Stimulated activated memory B cell treated with anti-CD40 and anti-IgM and Interleukin-4, amounts not matched to agents 10 μg/mL and 1 μg/mL and 100 μg/mL, for 72 hours (primary cell): ENCODE results near the gene FAH.

ENCODE experiments used
- ATAC-seq: fragments of 150-1000 bp; cut with Tn5 transposase; 2 replicates; pipeline ENCODE4 v1.10.0; 2021
- H3K27ac Mint-ChIP-seq: one replicate; pipeline ENCODE4 v1.8.0; 2022; ENCODE audit warnings: mild to moderate bottlenecking, mixed read lengths
- H3K27me3 Mint-ChIP-seq: one replicate; pipeline ENCODE4 v1.8.0; 2022; ENCODE audit warnings: mixed read lengths
- H3K36me3 Mint-ChIP-seq: one replicate; pipeline ENCODE4 v1.8.0; 2022; ENCODE audit warnings: mixed read lengths
- H3K4me1 Mint-ChIP-seq: one replicate; pipeline ENCODE4 v1.8.0; 2022; ENCODE audit warnings: mixed read lengths
- H3K4me3 Mint-ChIP-seq: one replicate; pipeline ENCODE4 v1.8.0; 2022; ENCODE audit warnings: mild to moderate bottlenecking, moderate library complexity, mixed read lengths
- H3K9me3 Mint-ChIP-seq: one replicate; pipeline ENCODE4 v1.8.0; 2022; ENCODE audit warnings: mixed read lengths

Gene FAH

DNA sequence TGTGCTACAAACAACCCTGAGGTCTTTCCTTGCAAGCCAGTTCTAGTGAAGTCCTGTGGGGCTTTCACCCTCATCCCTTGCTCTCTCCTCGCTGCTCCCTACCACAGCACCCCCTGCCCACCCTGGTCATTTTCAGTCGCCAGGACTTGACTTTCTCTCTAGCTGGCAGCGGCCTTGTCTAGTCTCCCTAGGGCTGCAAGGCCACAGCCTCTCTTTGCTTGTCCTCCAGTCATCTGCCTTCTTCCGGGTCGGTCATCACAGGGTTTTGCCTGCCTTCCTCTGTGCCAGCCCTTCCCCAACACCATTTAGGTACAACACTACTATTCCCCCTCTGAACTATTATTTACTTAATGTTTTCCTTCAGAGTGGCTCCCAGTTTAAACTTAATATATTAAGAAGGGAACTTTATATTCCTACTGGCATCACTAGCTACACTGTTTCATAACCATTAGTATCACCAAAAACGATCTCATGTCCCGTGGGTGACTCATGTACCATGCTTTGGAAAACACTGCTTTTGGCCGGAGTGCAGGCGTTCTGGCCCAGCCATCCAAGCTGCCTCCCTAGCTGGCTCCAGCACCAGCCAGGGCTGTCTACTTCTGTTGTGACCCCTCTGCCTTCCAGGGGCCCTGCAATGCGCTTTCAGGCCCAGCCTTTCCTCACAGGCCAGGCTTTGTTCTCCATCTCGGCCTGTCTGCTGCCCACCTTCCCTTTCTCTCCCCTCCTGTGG is 21.4 kb downstream of the FAH start:
- H3K4me3 Mint-ChIP-seq = no peak overlapping the region
- no peak overlapping the region for H3K27ac Mint-ChIP-seq
- no peaks in the 10 kb centered on the region for H3K4me1 Mint-ChIP-seq
- no peaks in the 10 kb centered on the region for H3K27me3 Mint-ChIP-seq
- ATAC-seq = no peak
- no peaks in the 10 kb centered on the region for H3K9me3 Mint-ChIP-seq
- H3K36me3 Mint-ChIP-seq = peaks cover 41% of the 10 kb centered on the region

DNA sequence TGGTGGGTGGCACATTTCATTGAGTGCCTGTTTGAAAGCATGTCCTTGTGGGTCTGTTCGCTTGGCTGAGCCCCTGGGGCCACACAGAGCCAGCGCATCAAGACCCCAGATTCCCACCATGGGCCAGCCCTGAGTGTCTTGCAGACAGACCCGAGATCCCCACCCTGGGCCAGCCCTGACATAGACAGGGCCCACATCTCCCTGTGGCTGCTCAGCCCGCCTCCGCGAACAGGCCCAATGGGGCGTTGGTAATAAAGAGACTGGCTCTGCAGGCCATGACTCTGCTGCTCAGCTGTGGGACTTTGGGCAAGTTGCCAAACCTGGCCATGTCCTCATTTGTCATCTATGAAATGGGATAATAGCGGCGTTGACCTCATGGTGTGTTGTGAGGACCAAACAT is 22.6 kb downstream of the FAH start:
- peaks cover 45% of the 10 kb centered on the region for H3K36me3 Mint-ChIP-seq
- H3K9me3 Mint-ChIP-seq = no peaks in the 10 kb centered on the region
- no peak for ATAC-seq
- H3K27me3 Mint-ChIP-seq = no peaks in the 10 kb centered on the region
- no peaks in the 10 kb centered on the region for H3K4me1 Mint-ChIP-seq
- H3K4me3 Mint-ChIP-seq = no peak overlapping the region
- H3K27ac Mint-ChIP-seq = no peak overlapping the region

DNA sequence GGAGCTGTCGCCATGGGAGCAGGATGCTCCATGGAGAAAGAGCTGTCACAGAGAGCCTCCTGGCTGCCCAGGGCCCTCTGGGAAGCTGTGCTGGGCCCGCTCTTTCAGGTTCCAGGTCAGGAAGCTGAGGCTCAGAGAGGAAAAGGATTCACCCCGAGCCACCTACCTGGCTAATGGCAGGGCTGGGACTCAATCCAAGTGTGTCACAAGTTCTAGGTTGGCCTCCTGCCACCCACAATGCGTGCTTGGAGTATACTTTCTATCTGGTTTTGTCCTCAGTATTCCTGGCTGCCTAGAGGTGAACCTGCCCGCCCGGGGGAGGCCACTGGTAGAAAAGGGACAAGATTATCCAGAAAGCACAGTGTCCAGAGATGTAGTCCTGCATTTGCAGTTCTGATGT is 23.6 kb downstream of the FAH start:
- no peaks in the 10 kb centered on the region for H3K27me3 Mint-ChIP-seq
- H3K4me3 Mint-ChIP-seq = no peak overlapping the region
- no peak overlapping the region for H3K27ac Mint-ChIP-seq
- no peaks in the 10 kb centered on the region for H3K4me1 Mint-ChIP-seq
- no peaks in the 10 kb centered on the region for H3K9me3 Mint-ChIP-seq
- ATAC-seq = no peak
- H3K36me3 Mint-ChIP-seq = peaks cover 47% of the 10 kb centered on the region

DNA sequence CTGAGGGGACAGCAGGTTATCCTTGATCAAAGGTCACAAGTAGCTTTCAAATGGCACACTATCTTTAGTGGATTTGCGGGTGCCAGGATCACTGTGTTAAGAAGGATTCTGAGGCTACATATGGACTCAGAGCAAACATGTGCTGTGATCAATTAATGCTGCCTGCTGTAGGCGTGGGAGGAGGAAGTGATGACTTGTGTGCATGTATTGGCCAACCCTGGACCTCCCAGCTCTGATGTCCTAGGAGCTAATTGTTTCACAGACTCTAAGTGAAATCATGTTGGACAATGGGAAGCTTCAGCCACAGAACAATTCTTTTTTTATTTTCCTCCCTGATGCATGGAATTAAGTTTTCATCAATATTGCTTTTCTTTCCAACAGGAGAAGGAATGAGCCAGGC is 24.4 kb downstream of the FAH start:
- peaks cover 52% of the 10 kb centered on the region for H3K36me3 Mint-ChIP-seq
- H3K9me3 Mint-ChIP-seq = no peaks in the 10 kb centered on the region

DNA sequence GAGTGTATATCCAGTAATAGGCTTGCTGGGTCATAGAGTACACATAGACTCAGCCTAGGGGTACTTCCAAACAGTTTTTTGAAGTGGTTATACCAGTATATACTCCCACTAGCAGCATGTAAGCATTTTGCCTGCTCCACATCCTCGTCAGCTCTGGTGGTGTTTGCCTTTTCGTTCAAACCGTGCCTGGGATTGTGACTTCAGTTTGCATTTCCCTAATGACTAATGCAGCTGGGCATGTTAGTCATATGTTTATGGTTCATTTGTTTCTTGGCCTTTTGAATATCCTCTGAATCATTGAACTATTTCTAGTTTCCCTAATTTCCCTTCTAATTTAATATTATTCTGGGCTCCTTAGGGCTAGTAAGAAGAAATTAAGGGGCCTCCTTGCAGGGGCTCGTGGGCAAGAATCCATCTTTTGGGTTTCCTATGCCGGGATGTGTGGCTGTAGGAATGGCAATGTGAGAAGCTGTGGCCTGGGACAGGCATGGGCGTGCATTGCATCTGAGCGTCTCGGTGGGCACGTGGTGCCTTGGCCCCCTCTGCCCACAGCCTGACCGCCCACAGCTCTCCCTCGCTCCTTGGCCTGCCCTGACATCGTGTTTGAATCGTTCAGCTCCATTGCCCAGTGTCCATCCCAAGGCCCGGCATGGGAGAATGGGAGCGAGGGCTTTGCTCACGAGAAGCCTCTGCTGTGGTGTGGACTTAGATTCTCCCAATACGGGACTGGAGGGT is 26.4 kb downstream of the FAH start:
- Mint-ChIP-seq H3K27ac (no peak overlapping the region), H3K36me3 (peaks cover 60% of the 10 kb centered on the region)
- ATAC-seq = no peak

More for the DNA sequence above, 24.4 kb downstream of the FAH start:
- H3K27me3 Mint-ChIP-seq = no peaks in the 10 kb centered on the region
- H3K27ac Mint-ChIP-seq = no peak overlapping the region
- no peak overlapping the region for H3K4me3 Mint-ChIP-seq
- no peaks in the 10 kb centered on the region for H3K4me1 Mint-ChIP-seq
- ATAC-seq = no peak

DNA sequence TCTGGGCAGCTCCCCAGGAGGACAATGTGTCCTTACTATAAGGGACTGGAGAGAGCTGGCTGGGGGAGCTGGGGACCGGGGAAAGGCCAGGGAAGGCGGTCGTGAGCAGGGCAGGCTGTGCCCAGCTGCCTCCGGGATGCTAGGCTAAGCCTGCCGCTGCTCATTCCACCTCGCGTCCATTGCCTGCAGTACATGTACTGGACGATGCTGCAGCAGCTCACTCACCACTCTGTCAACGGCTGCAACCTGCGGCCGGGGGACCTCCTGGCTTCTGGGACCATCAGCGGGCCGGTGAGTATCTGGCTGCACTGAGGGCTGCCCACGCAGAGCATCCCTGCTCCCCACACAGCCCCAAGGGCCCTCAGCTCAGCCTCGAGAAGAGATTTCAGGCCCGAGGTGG is 27.1 kb downstream of the FAH start:
- Mint-ChIP-seq H3K27me3 (no peaks in the 10 kb centered on the region), H3K27ac (no peak overlapping the region), H3K36me3 (peaks cover 58% of the 10 kb centered on the region), H3K4me3 (no peak overlapping the region), H3K4me1 (no peaks in the 10 kb centered on the region), H3K9me3 (no peaks in the 10 kb centered on the region)
- ATAC-seq = no peak

More for the DNA sequence above, 26.4 kb downstream of the FAH start:
- H3K27me3 Mint-ChIP-seq = no peaks in the 10 kb centered on the region
- no peak overlapping the region for H3K4me3 Mint-ChIP-seq
- H3K4me1 Mint-ChIP-seq = no peaks in the 10 kb centered on the region
- no peaks in the 10 kb centered on the region for H3K9me3 Mint-ChIP-seq

DNA sequence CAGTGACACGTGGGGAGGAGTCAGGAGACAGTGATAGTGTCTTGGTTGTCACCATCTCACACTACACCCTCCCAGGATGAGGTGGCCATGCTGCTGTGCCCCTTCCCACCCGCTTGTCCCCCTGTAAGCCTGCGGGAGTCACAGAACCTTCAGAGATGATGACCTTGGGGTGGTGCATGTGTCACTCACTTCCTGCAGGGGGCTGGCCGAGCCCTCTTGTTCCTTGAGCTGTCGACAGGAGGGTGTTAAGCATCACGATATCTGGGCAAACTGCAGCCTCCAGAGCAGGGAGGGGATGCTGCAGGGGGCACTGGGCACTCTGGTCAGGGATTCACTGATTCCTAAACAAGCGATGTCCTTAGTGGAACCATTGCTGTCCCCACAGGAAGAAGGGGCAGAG is 27.7 kb downstream of the FAH start:
- Mint-ChIP-seq H3K9me3 (peaks cover 2% of the 10 kb centered on the region), H3K27me3 (no peaks in the 10 kb centered on the region), H3K36me3 (peaks cover 61% of the 10 kb centered on the region), H3K4me1 (no peaks in the 10 kb centered on the region), H3K4me3 (no peak overlapping the region), H3K27ac (no peak overlapping the region)
- ATAC-seq = no peak

DNA sequence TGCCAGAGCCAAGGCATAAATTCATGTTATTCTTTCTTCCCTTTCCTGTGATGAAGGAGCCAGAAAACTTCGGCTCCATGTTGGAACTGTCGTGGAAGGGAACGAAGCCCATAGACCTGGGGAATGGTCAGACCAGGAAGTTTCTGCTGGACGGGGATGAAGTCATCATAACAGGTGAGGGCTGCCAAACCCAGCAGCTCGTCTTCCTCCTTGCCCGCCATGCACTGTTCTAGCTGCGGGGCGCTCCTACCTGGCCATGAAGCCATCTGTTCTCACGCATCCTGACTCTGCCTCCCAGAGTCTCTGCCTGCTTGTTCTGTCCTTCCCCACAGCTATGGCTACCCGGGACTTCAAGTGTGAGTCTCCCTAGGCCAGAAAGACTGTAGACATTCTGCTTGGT is 28.2 kb downstream of the FAH start:
- Mint-ChIP-seq H3K27me3 (no peaks in the 10 kb centered on the region), H3K9me3 (peaks cover 2% of the 10 kb centered on the region), H3K36me3 (peaks cover 62% of the 10 kb centered on the region), H3K4me1 (no peaks in the 10 kb centered on the region), H3K4me3 (no peak overlapping the region), H3K27ac (no peak overlapping the region)
- ATAC-seq = no peak

DNA sequence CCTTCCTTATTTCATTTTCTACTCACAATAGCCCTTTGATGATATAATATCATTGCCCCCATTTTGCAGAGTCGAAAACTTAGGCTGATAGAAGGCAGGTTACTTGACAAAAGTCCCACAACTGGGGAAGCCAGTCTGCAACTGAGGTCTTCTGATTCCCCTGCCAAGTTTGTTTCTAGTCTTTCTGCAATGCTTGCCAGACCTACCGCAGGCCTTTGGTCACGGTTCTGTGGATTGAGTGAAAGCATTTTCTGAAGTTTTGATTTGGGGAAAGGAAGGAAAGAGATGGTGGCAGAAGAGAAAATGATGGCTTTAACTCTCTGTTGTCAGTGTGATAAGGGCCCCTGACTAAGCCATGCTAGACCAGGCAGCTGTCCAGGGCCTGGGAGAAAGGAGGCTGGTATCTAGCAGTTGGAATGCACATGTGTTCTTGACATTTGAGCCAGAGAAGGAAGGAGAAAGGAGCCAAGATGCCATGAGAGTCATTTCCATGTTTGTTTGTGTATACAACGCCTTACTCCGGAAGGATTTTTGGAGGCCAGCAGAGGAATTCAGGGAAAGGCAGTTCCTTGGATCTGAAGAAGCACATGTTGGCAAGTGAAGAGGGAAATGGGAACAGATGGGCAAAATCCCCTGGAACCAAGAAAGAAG is 29.9 kb downstream of the FAH start:
- no peaks in the 10 kb centered on the region for H3K27me3 Mint-ChIP-seq
- peaks cover 68% of the 10 kb centered on the region for H3K36me3 Mint-ChIP-seq

DNA sequence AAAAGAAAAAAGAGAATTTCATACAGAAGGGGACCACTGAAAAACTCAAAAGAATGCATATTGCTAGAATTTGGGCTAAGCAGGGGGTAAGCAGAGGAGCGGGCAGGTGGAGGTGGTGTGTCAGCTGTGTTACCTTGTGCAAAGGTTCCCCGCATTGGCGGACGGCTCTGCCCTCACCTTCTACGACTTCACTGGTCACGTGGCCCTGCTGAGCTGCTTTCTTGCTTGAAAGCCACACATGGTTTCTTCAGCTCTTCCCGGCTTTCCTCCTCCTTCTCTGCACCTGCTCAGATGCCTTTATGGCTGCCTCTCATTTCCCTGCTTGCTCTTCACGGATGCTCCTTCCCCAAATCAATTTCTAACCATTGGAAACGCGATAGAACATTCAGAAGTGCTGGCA is 30.5 kb downstream of the FAH start:
- H3K27me3 Mint-ChIP-seq = no peaks in the 10 kb centered on the region
- ATAC-seq = no peak
- H3K4me3 Mint-ChIP-seq = no peak overlapping the region
- H3K4me1 Mint-ChIP-seq = no peaks in the 10 kb centered on the region
- H3K36me3 Mint-ChIP-seq = peaks cover 69% of the 10 kb centered on the region
- H3K27ac Mint-ChIP-seq = no peak overlapping the region
- H3K9me3 Mint-ChIP-seq = peaks cover 2% of the 10 kb centered on the region

More for the DNA sequence above, 29.9 kb downstream of the FAH start:
- Mint-ChIP-seq H3K27ac (no peak overlapping the region), H3K4me1 (no peaks in the 10 kb centered on the region), H3K4me3 (no peak overlapping the region), H3K9me3 (peaks cover 2% of the 10 kb centered on the region)
- ATAC-seq = no peak

DNA sequence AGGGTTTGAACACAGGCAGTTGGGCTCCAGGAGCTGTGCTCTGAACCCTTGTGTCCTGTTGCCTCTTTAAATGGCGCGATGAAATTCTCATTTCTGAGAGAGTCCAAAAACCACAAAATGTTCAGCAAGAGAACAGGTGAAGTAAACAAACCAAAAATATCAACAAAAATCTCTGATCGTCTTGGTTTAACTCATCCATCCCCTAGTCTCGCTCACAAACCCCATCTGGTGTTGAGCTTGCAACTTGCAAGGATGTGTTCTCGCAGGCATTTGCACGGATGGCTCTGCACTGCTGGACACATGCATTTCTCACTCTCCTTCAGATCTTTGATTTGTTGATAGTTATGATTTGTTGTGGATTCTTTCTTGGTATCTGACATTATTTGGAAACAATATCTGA is 31.1 kb downstream of the FAH start:
- Mint-ChIP-seq H3K4me3 (no peak overlapping the region), H3K27me3 (no peaks in the 10 kb centered on the region), H3K9me3 (peaks cover 2% of the 10 kb centered on the region), H3K36me3 (peaks cover 70% of the 10 kb centered on the region), H3K27ac (no peak overlapping the region), H3K4me1 (no peaks in the 10 kb centered on the region)
- ATAC-seq = no peak

DNA sequence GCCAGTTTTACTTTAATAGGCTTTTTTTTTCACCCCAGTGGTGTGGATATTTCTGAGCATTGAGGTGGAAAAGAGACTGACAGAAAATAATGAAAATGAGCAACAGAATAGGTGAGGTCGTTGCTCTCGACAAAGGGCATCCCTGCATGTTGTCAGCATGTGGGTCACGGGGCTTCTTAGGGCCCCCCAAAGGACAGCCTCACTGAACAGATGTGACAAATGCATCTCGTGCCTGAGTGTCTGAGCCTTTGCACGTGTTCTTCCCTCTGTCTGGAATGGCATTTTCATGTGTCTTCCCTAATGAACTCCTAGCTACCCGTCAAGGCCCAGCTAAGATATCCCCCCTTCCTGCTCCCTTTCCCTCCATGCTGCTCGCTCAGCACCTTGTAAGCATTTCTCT is 31.8 kb downstream of the FAH start:
- Mint-ChIP-seq H3K4me1 (no peaks in the 10 kb centered on the region), H3K9me3 (peaks cover 2% of the 10 kb centered on the region), H3K4me3 (no peak overlapping the region), H3K27ac (no peak overlapping the region), H3K36me3 (peaks cover 67% of the 10 kb centered on the region), H3K27me3 (no peaks in the 10 kb centered on the region)
- no peak for ATAC-seq

DNA sequence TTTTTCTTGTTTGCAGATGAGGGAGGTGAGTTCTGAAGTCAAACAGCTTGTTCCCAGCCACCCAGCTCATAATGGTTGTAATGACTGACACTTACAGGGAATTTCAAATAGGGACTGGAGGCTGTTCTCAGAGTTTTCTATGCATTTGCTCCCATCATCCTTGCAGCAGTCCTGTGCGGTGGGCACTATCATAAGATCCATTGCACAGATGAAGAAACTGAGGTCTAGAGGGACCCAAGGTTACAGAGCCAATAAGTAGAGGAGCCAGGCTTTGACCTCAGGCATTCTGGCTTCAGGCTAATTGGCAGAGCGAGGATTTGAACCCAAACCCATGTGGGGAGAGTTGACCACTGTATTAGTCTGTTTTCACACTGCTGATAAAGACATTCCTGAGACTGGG is 32.4 kb downstream of the FAH start:
- H3K4me1 Mint-ChIP-seq = no peaks in the 10 kb centered on the region
- no peaks in the 10 kb centered on the region for H3K27me3 Mint-ChIP-seq

DNA sequence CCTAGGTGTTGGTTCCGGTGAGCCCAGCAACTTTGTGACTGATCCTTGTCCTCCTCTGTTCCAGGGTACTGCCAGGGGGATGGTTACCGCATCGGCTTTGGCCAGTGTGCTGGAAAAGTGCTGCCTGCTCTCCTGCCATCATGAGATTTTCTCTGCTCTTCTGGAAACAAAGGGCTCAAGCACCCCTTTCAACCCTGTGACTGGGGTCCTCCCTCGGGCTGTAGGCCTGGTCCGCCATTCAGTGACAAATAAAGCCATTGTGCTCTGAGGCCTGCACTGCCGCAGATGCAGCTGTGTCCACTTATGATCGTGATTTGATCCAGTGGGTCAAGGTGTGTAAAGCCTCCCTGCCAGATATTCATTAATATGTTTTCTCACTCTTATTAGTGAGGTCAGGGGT is 33.3 kb downstream of the FAH start:
- Mint-ChIP-seq H3K36me3 (peaks cover 61% of the 10 kb centered on the region), H3K27me3 (no peaks in the 10 kb centered on the region), H3K9me3 (peaks cover 2% of the 10 kb centered on the region), H3K27ac (no peak overlapping the region), H3K4me1 (no peaks in the 10 kb centered on the region), H3K4me3 (no peak overlapping the region)
- no peak for ATAC-seq

More for the DNA sequence above, 32.4 kb downstream of the FAH start:
- Mint-ChIP-seq H3K27ac (no peak overlapping the region), H3K4me3 (no peak overlapping the region), H3K36me3 (peaks cover 63% of the 10 kb centered on the region), H3K9me3 (peaks cover 2% of the 10 kb centered on the region)
- no peak for ATAC-seq

DNA sequence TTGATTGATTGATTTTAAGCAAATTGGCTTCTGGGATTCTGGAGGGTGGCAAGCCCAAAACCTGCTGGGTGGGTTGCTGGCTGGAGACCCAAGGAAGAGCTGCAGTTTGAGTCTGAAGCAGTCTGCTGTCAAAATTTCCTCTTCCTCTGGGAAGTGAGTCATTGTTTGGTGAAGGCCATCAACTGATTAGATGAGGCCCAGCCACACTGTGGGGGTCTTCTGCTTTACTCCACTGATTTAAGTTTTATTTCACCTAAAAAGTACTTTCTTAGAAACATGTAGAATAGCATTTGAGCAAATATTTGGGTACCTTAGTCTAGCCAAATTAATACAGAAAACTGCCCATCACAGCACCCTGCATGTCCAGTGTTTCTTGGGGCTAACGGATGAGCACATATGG is 33.8 kb downstream of the FAH start:
- H3K27ac Mint-ChIP-seq = no peak overlapping the region
- no peak overlapping the region for H3K4me3 Mint-ChIP-seq
- peaks cover 2% of the 10 kb centered on the region for H3K9me3 Mint-ChIP-seq
- peaks cover 57% of the 10 kb centered on the region for H3K36me3 Mint-ChIP-seq
- H3K27me3 Mint-ChIP-seq = no peaks in the 10 kb centered on the region
- ATAC-seq = no peak
- H3K4me1 Mint-ChIP-seq = no peaks in the 10 kb centered on the region

DNA sequence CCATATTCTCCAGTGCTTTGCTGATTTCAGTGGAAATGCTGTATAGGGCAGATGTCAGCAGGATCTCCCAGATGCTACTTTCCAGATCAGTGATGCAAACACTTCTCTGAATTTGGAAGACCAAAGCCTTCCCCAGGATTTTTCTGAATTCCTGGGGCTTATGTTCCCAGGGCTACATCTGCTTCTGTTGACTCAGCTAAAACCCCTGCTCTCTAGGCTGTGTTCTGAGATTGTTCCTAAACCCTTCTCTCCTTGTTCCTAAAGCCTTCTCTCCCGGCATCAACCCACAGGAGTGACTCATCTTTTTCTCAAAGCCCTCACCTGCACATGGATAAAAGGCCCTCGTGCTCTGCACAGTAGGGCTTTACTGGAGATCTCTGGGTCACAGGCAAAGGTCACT is 35.5 kb downstream of the FAH start:
- Mint-ChIP-seq H3K4me3 (no peak overlapping the region), H3K27ac (no peak overlapping the region), H3K9me3 (peaks cover 2% of the 10 kb centered on the region), H3K27me3 (no peaks in the 10 kb centered on the region), H3K4me1 (no peaks in the 10 kb centered on the region), H3K36me3 (peaks cover 43% of the 10 kb centered on the region)
- ATAC-seq = no peak
